ENCODE measurements around the gene BLOC1S2.

GRCh38 chr10:100288196-100288595, 1.7 kb upstream of the BLOC1S2 start:
- TF ChIP-seq, protein P1, sequence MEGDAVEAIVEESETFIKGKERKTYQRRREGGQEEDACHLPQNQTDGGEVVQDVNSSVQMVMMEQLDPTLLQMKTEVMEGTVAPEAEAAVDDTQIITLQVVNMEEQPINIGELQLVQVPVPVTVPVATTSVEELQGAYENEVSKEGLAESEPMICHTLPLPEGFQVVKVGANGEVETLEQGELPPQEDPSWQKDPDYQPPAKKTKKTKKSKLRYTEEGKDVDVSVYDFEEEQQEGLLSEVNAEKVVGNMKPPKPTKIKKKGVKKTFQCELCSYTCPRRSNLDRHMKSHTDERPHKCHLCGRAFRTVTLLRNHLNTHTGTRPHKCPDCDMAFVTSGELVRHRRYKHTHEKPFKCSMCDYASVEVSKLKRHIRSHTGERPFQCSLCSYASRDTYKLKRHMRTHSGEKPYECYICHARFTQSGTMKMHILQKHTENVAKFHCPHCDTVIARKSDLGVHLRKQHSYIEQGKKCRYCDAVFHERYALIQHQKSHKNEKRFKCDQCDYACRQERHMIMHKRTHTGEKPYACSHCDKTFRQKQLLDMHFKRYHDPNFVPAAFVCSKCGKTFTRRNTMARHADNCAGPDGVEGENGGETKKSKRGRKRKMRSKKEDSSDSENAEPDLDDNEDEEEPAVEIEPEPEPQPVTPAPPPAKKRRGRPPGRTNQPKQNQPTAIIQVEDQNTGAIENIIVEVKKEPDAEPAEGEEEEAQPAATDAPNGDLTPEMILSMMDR (IDR thresholded peaks at IDR 0.05) = no peak
- TF ChIP-seq POLR2A (IDR thresholded peaks at IDR 0.05) (no peak), POLR2AphosphoS5 (IDR thresholded peaks at IDR 0.05) (no peak), EP300 (IDR thresholded peaks at IDR 0.05) (no peak)
